ENCODE data around the gene TMTC4.
"Not testable (repeated sequence)": the region's sequence is repeated elsewhere in the genome, so short reads cannot be mapped to it uniquely, and the experiment has no call there.

TMTC4 gene

GRCh38 chr13:100633461-100633860, 41.1 kb downstream of the TMTC4 start:
- DNase-seq, result peak in 1 of 10 donors; percentile 9
- intact Hi-C loops (cut with DNase I), result no loop called here

- peak in 2 of 10 donors; percentile 50 to 88 for DNase-seq
Observed at GRCh38 chr13:100630555-100630954, 44.0 kb downstream of the TMTC4 start.

GRCh38 chr13:100627120-100627519, 47.5 kb downstream of the TMTC4 start:
- DNase-seq, result no peak
- intact Hi-C loops (cut with DNase I), result no loop called here

More at GRCh38 chr13:100630555-100630954, 44.0 kb downstream of the TMTC4 start:
- intact Hi-C loops (cut with DNase I), result no loop called here

GRCh38 chr13:100625447-100625846, 49.1 kb downstream of the TMTC4 start:
- intact Hi-C loops (cut with DNase I), result no loop called here
- peak in 1 of 10 donors; percentile 49 for DNase-seq

- no peak for DNase-seq
- intact Hi-C loops (cut with DNase I), result no loop called here
Observed at GRCh38 chr13:100620792-100621191, 53.8 kb downstream of the TMTC4 start.

- intact Hi-C loops (cut with DNase I), result no loop called here
- peak in 1 of 10 donors; percentile 8 for DNase-seq
Observed at GRCh38 chr13:100619940-100620339, 54.7 kb downstream of the TMTC4 start.

GRCh38 chr13:100618897-100619296, 55.7 kb downstream of the TMTC4 start:
- intact Hi-C loops (cut with DNase I), result not testable (repeated sequence)
- DNase-seq, result peak in 1 of 10 donors; percentile 37

GRCh38 chr13:100613031-100613430, 61.6 kb downstream of the TMTC4 start:
- intact Hi-C loops (cut with DNase I), result no loop called here
- DNase-seq, result no peak

- peak in 1 of 10 donors; percentile 67 for DNase-seq
- intact Hi-C loops (cut with DNase I), result no loop called here
Observed at GRCh38 chr13:100611678-100612492, 62.7 kb downstream of the TMTC4 start.

GRCh38 chr13:100610391-100611347, 63.9 kb downstream of the TMTC4 start:
- DNase-seq, result no peak
- intact Hi-C loops (cut with DNase I), result no loop called here

- intact Hi-C loops (cut with DNase I), result no loop called here
Observed at GRCh38 chr13:100608906-100609305, 65.7 kb downstream of the TMTC4 start.

GRCh38 chr13:100608489-100608888, 66.1 kb downstream of the TMTC4 start:
- peak in 1 of 10 donors; percentile 16 for DNase-seq
- intact Hi-C loops (cut with DNase I), result no loop called here

More at GRCh38 chr13:100608906-100609305, 65.7 kb downstream of the TMTC4 start:
- DNase-seq, result peak in 1 of 10 donors; percentile 22

- intact Hi-C loops (cut with DNase I), result no loop called here
- no peak for DNase-seq
Observed at GRCh38 chr13:100604918-100605710, 69.5 kb downstream of the TMTC4 start.

GRCh38 chr13:100602493-100603111, 72.0 kb downstream of the TMTC4 start:
- intact Hi-C loops (cut with DNase I), result no loop called here
- no peak for DNase-seq

- DNase-seq, result no peak
- intact Hi-C loops (cut with DNase I), result no loop called here
Observed at GRCh38 chr13:100601716-100602115, 72.9 kb downstream of the TMTC4 start.

GRCh38 chr13:100600915-100601314, 73.7 kb downstream of the TMTC4 start:
- DNase-seq, result no peak
- intact Hi-C loops (cut with DNase I), result no loop called here

GRCh38 chr13:100600461-100600860, 74.1 kb downstream of the TMTC4 start:
- intact Hi-C loops (cut with DNase I), result no loop called here
- DNase-seq, result no peak

GRCh38 chr13:100597253-100597652, 77.3 kb downstream of the TMTC4 start:
- intact Hi-C loops (cut with DNase I), result no loop called here

GRCh38 chr13:100596516-100596915, 78.1 kb downstream of the TMTC4 start:
- no peak for DNase-seq
- intact Hi-C loops (cut with DNase I), result no loop called here

More at GRCh38 chr13:100597253-100597652, 77.3 kb downstream of the TMTC4 start:
- DNase-seq, result no peak

GRCh38 chr13:100594731-100595130, 79.9 kb downstream of the TMTC4 start:
- DNase-seq, result no peak
- intact Hi-C loops (cut with DNase I), result no loop called here

All from posterior cingulate gyrus (tissue), 11 donors.